Spleen (tissue), 11 donors: ENCODE data around the gene TACR1. TPM values are rescaled to one million over a fixed set of nuclear protein-coding genes. Genes with fewer than 3 reads are reported as not detected.

ENCODE experiments used
- DNase-seq: peaks from one replicate; pipeline ENCODE4 v3.0.0-alpha.2; 2020
- H3K27ac ChIP-seq, 8 donors: fragments of 200-600 bp; sonication (generic) in 7 of 8; 1 replicate in 4 of 8; 2 replicates in 4 of 8; pipeline versions ENCODE4 v1.5.0 to v1.8.0; 2016 to 2021; ENCODE audit warnings: inconsistent platforms in 4 of 8, mild to moderate bottlenecking in 4 of 8, moderate library complexity in 1 of 8
- H3K27me3 ChIP-seq, 7 donors: fragments of 200-600 bp; sonication (generic) in 6 of 7; replicated peaks in 1 of 7; 1 replicate in 4 of 7; 2 replicates in 3 of 7; pipeline versions ENCODE4 v1.5.0 to v1.8.0; 2016 to 2021; ENCODE audit warnings: inconsistent platforms in 3 of 7, mild to moderate bottlenecking in 1 of 7
- H3K36me3 ChIP-seq, 6 donors: fragments of 200-600 bp; sonication (generic) in 5 of 6; 1 replicate in 4 of 6; 2 replicates in 2 of 6; pipeline versions ENCODE4 v1.5.0 to v1.8.0; 2016 to 2021; ENCODE audit warnings: inconsistent platforms in 2 of 6
- H3K4me1 ChIP-seq, 6 donors: fragments of 200-600 bp; sonication (generic) in 5 of 6; 1 replicate in 3 of 6; 2 replicates in 3 of 6; pipeline versions ENCODE4 v1.5.0 to v1.8.0; 2016 to 2021; ENCODE audit warnings: inconsistent platforms in 3 of 6
- H3K4me3 ChIP-seq, 8 donors: fragments of 200-600 bp; sonication (generic) in 7 of 8; 1 replicate in 4 of 8; 2 replicates in 4 of 8; pipeline versions ENCODE4 v1.5.0 to v1.8.0; 2016 to 2021; ENCODE audit warnings: inconsistent platforms in 4 of 8, mild to moderate bottlenecking in 4 of 8, moderate library complexity in 2 of 8
- H3K9me3 ChIP-seq, 8 donors: fragments of 200-600 bp; sonication (generic) in 7 of 8; 1 replicate in 4 of 8; 2 replicates in 4 of 8; pipeline versions ENCODE4 v1.5.0 to v1.8.0; 2016 to 2021; ENCODE audit warnings: inconsistent platforms in 4 of 8
- CTCF ChIP-seq, 11 experiments: fragments of 200-600 bp in 7 of 11; fragments of 450-650 bp in 4 of 11; sonication (generic) in 4 of 11; IDR thresholded peaks in 8 of 11; conservative IDR thresholded peaks in 3 of 11; 1 replicate in 7 of 11; 2 replicates in 4 of 11; pipeline versions ENCODE4 v1.4.0 to v1.8.0; 2016 to 2021; ENCODE audit warnings: antibody characterized with exemption in 11 of 11, inconsistent platforms in 4 of 11, mild to moderate bottlenecking in 1 of 11
- POLR2A ChIP-seq, 3 donors: fragments of 450-650 bp; IDR thresholded peaks; one replicate each; pipeline ENCODE4 v1.5.1; 2017; ENCODE audit warnings: antibody characterized with exemption in 3 of 3, mild to moderate bottlenecking in 1 of 3
- POLR2AphosphoS5 ChIP-seq, 3 donors: sonication (generic); formaldehyde crosslinking; IDR thresholded peaks; one replicate each; pipeline ENCODE4 v1.5.1; 2017; ENCODE audit warnings: antibody characterized with exemption in 3 of 3
- WGBS, 5 donors: extraction: QIAGEN DNeasy Blood & Tissue Kit in 3 of 5; methylation state at CpG; one replicate each; pipeline versions ENCODE4 v1.1.5 to v1.1.7; 2013 to 2018; 5-methylcytosine and 5-hydroxymethylcytosine counted together
- intact Hi-C: fragments of 100-400 bp; cut with DNase I; formaldehyde crosslinking; loops from one replicate; pipeline ENCODE4 v1.15.0; 2023; ENCODE audit warnings: low total_unique reads
- polyA plus RNA-seq, 3 donors: library from polyadenylated mRNA; stranded (reverse); fragments of 200-250 nt; gene quantifications; one replicate each; pipeline ENCODE4 v1.2.1, GENCODE V29; 2013
- total RNA-seq, 7 donors: library from RNA; depleted of rRNA in 3 of 7; stranded (reverse); fragments of >200 nt in 3 of 7; fragmentation: NEBNext Ultra II Directional in 4 of 7; extraction: Animal tissue kit (Norgen Biotek cat#: 25700) in 4 of 7; gene quantifications; one replicate each; pipeline versions ENCODE4 v1.1.0 to v1.2.1, GENCODE V29; 2016 to 2021
- donor health status: healthy with polysubstance abuse.
- donor health status: DM: no; HTN: no; CAD: no; lungs with moderate emphysema.
- donor health status: DM: no; HTN: no; CAD: no.
- donor health status: Bipolar disorder and iron deficiency.
- donor health status: healthy.
- donor health status: DM: no; HTN: no; CAD: no.
- donor health status: DM: yes; HTN: yes; CAD: no.

TACR1 gene
- total and polyA plus RNA-seq, 10 donors: 0.02 to 0.28 (median 0.13) TPM; not detected in 3

- H3K36me3 ChIP-seq: no peaks in the 10 kb centered on the region
- intact Hi-C loops: no loop called here
- no peaks in the 10 kb centered on the region for H3K27me3 ChIP-seq
- no peak for DNase-seq
- H3K9me3 ChIP-seq: no peaks in the 10 kb centered on the region
- no peaks in the 10 kb centered on the region for H3K4me1 ChIP-seq
- no peak for TF ChIP-seq POLR2AphosphoS5 (IDR thresholded peaks at IDR 0.05)
- no peak for TF ChIP-seq CTCF (IDR thresholded peaks at IDR 0.05 in 8 of 11, conservative IDR thresholded peaks at IDR 0.05 in 3 of 11)
- no peak for TF ChIP-seq POLR2A (IDR thresholded peaks at IDR 0.05)
- no peak overlapping the region for H3K4me3 ChIP-seq
- WGBS, 5 donors: 88 to 99% (median 90%) methylated on average over 3 of the region's 3 CpGs
- H3K27ac ChIP-seq: no peak overlapping the region
These were observed 27.3 kb upstream of the TACR1 start for GRCh38 chr2:75226617-75227016.

- 47 to 77% (median 71%) methylated on average over 3 of the region's 3 CpGs for WGBS, 5 donors
- TF ChIP-seq CTCF (IDR thresholded peaks at IDR 0.05 in 8 of 11, conservative IDR thresholded peaks at IDR 0.05 in 3 of 11) (no peak), POLR2AphosphoS5 (IDR thresholded peaks at IDR 0.05) (no peak), POLR2A (IDR thresholded peaks at IDR 0.05) (no peak)
- intact Hi-C loops: no loop called here
- no peak for DNase-seq
- Histone ChIP-seq H3K36me3 (no peaks in the 10 kb centered on the region), H3K27me3 (no peaks in the 10 kb centered on the region), H3K27ac (no peak overlapping the region), H3K4me1 (no peaks in the 10 kb centered on the region), H3K4me3 (no peak overlapping the region), H3K9me3 (no peaks in the 10 kb centered on the region)
These were observed 26.8 kb upstream of the TACR1 start for GRCh38 chr2:75226099-75226498.

GRCh38 chr2:75224636-75225094, 25.3 kb upstream of the TACR1 start:
- no peak overlapping the region for H3K4me3 ChIP-seq
- H3K27me3 ChIP-seq: no peaks in the 10 kb centered on the region
- no peaks in the 10 kb centered on the region for H3K4me1 ChIP-seq
- no peak for DNase-seq
- H3K36me3 ChIP-seq: no peaks in the 10 kb centered on the region
- TF ChIP-seq CTCF (IDR thresholded peaks at IDR 0.05 in 8 of 11, conservative IDR thresholded peaks at IDR 0.05 in 3 of 11): no peak
- TF ChIP-seq POLR2A (IDR thresholded peaks at IDR 0.05): no peak
- no peak for TF ChIP-seq POLR2AphosphoS5 (IDR thresholded peaks at IDR 0.05)
- H3K27ac ChIP-seq: no peak overlapping the region
- intact Hi-C loops: no loop called here
- WGBS, 5 donors: 91 to 93% (median 92%) methylated on average over 4 of the region's 4 CpGs
- no peaks in the 10 kb centered on the region for H3K9me3 ChIP-seq

GRCh38 chr2:75222527-75222926, 23.2 kb upstream of the TACR1 start:
- H3K27ac ChIP-seq: no peak overlapping the region
- WGBS, 5 donors: 82 to 94% (median 88%) methylated on average over 4 of the region's 4 CpGs
- intact Hi-C loops: no loop called here
- TF ChIP-seq CTCF (IDR thresholded peaks at IDR 0.05 in 8 of 11, conservative IDR thresholded peaks at IDR 0.05 in 3 of 11) (no peak), POLR2AphosphoS5 (IDR thresholded peaks at IDR 0.05) (no peak), POLR2A (IDR thresholded peaks at IDR 0.05) (no peak)
- H3K4me1 ChIP-seq: no peaks in the 10 kb centered on the region
- no peak overlapping the region for H3K4me3 ChIP-seq
- no peaks in the 10 kb centered on the region for H3K9me3 ChIP-seq
- H3K27me3 ChIP-seq: no peaks in the 10 kb centered on the region
- DNase-seq: no peak
- no peaks in the 10 kb centered on the region for H3K36me3 ChIP-seq
